Central memory CD4-positive, alpha-beta T cell (primary cell): ENCODE measurements around the gene CCDC97.

Experiments
- DNase-seq: peaks from one replicate; pipeline ENCODE4 v3.0.0; 2022

The CCDC97 gene

GRCh38 chr19:41298348-41298964, 11.5 kb upstream of the CCDC97 start:
- DNase-seq = peak; percentile 66

DNA sequence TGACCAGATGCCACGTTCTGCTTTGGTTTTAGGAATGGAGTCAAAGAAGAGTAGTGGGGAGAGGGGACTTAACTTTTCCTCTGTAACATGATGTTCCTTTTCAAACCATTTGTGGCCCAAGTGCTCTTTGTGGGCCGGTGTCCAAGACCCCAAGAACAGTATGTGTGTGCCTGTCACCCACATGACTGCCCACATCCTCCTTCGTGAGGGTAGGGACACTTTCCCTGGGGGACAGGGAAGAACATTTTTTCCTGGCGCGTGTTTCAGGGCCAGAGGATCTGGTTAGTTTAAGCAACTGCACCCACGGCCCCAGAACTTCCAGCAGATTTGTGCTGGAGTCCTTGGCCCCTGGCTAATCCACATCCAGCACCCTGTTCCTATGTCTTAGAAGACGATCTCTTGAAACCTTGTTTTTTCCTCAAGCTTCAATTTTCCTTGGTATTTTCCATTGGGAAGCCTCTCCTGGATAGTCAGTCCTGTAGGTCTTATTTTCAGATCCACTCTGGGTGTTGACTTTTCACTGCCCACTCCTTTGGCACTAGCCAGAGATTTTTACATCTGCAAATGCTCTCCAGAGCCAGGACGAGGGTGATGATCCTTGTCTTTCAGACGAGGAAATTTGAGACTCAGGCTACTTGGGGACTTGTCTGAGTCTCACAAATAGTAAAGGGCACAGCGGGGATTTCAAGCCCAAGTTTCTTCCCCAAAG, 10.8 kb upstream of the CCDC97 start:
- DNase-seq = no peak

- peak; percentile 63 for DNase-seq
Observed at GRCh38 chr19:41299755-41300089, 10.2 kb upstream of the CCDC97 start.

- DNase-seq = no peak
Observed at GRCh38 chr19:41300555-41300954, 9.4 kb upstream of the CCDC97 start.

- DNase-seq = peak; percentile 66
Observed at GRCh38 chr19:41302624-41303351, 7.2 kb upstream of the CCDC97 start.

- peak; percentile 50 for DNase-seq
Observed at GRCh38 chr19:41303954-41304353, 6.0 kb upstream of the CCDC97 start.

GRCh38 chr19:41304706-41305483, 5.1 kb upstream of the CCDC97 start:
- DNase-seq = no peak

- DNase-seq = no peak
Observed at GRCh38 chr19:41305927-41306793, 3.8 kb upstream of the CCDC97 start.

DNA sequence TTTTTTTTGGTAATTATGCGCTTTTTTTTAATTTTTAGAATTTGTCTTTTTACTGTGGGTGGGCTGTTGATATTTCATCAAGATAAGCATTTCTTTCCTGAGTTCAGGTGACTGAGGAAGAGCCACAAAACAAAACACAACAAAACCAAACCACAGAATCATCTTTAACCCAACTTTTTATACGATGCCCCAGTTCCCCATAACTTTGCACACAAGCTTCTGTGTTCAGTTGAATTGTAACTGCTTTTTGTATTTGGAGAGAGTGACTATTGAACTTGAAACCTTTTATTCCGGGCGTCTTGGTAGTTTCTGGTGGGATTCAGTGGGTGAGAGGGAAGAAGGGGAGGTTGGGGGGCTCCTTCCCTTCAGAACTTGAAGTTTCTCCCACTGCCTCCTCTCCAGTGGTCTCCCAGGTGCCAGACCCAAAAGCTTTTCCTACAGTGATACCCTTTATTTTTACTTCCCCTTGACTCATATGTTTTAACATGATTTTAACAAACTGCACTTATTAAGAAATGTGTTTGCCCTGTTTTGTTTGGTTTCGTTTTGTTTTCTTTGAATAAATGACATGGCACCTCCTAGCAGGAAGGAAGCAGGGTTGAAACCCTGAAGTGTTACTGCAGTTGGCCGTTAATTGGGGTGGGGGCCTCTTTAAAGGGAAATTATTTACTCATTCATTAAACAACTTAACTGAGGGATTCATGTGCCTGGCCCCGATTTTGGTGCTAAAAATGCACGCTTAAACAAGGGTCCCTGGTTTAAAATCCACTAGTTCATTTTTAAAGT, 2.7 kb upstream of the CCDC97 start:
- peak; percentile 77 for DNase-seq

DNA sequence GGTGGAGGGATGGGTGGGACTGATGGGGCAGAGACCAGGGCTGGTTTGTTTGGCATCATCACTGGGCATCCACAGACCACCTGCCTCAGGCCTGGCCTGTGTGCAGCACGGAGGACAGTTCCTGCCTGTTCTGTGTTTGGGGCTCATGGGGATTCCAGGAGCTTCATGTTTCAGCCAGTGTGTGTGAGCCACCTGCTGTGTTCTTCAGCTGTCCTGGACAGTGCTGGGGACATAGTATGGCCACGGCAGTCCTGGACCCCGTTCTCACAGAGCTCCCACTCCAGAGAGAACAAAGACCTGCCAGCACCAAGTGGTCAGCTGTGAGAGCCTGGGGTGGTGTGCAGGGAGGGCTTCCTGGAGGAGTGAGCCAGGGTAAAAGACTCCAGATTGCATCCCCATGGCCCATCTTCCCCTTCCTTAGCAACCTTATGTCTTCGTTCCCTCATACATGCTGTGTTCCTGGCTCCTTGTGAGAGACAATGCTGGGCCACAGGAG, 2.0 kb upstream of the CCDC97 start:
- DNase-seq = no peak

GRCh38 chr19:41308450-41309179, 1.4 kb upstream of the CCDC97 start:
- DNase-seq = peak; percentile 88

DNA sequence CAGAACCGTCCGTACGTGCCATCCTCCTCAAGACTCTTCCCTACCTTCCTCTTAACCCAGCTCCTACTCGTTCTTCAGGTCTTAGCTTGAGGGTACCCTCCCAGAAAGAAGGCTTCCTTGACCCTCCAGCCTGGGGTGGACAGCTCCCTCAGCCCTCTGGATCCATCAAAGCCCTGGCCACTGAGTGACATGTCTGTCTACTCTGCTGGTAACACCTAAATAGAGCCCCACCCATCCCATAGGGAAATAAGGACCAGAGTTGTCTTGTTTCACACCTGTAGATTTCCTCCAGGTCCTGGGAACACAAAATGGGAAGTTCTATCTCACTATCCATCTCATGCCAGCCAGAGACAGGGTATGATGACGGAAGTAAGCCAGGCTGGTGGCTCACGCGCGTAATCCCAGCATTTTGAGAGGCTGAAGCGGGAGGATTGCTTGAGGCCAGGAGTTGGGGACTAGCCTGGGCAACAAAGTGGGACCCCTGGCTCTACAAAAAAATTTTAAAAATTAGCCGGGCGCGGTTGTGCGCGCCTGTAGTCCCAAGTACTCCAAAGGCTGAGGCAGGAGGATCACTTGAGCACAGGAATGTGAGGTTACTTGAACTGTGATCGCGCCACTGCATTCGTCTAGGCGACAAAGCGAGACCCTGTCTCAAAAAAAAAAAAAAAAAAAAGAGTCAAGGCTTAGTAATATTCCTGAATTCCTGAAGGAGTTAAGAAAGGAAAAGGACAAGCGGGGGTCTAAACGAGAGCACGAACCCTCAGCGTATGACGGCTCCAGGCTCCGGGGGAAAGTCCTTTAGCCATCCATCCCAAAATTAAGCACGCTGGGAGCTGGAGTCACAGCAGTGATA, 566 bp upstream of the CCDC97 start:
- DNase-seq = no peak

DNA sequence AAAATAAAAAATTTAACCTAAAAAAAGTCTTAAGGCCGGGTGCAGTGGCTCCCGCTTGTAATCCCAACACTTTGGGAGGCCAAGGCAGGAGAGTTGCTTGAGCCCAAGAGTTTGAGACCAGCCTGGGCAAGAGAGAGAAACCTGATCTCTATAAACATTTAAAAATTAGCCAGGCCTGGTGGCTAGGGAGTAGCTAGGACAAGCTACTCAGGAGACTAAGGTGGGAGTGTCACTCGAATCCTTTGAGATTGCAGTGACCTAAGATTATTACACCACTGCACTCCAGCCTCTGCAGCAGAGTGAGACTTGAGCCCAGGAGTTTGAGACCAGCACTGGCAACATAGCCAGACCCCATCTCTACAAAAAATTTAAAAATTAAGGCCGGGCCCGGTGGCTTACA, 1.1 kb downstream of the CCDC97 start:
- no peak for DNase-seq

GRCh38 chr19:41311613-41312012, 1.6 kb downstream of the CCDC97 start:
- DNase-seq = no peak

- DNase-seq = no peak
Observed at GRCh38 chr19:41316306-41316920, 6.4 kb downstream of the CCDC97 start.

GRCh38 chr19:41318696-41319499, 8.9 kb downstream of the CCDC97 start:
- no peak for DNase-seq

DNA sequence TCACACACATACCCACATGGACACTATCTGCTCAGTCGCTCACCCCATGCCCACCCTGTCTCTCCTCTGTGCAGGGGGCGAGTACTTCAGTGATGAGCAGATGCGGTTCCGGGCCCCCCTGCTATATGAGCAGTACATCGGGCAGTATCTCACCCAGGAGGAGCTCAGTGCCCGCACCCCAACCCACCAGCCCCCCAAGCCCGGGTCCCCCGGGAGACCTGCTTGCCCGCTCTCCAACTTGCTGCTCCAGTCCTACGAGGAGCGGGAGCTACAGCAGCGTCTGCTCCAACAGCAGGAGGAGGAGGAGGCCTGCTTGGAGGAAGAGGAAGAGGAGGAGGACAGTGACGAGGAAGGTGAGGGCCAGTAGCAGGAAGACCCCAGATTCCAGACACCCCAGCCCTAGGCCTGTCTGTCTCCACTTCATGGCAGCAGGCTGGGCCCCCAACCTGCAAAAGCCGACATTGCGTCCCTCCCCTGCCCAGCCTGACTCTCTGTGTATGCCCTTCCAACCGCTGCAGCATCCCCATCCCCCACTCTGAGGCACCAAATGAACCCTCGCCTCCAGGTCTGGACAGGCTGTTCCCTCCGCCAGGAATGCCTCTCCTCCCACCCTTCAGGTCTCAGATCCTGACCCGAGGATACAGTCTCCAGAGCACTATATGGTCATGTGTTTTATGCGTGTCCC, 9.7 kb downstream of the CCDC97 start:
- no peak for DNase-seq

GRCh38 chr19:41320185-41320518, 10.2 kb downstream of the CCDC97 start:
- DNase-seq = no peak
